ENCODE data around the gene CTNND2.
"Not testable (repeated sequence)": the region's sequence is repeated elsewhere in the genome, so short reads cannot be mapped to it uniquely, and the experiment has no call there.

Gene CTNND2

DNA sequence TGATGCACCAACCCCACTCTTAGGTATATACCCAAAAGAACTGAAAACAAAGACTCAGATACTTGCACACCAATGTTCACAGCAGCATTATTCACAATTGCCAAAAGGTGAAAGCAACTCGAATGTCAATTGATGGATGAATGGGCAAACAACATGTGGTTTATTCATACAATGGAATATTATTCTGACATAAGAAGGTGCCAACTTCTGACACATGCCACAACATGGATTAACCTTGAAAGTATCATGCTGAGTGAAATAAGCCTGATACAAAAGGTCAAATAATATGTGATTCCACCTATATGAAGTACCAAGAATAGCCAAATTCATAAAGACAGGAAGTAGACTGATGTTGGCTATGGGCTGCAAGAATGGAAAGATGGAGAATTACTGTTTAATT lies 35.0 kb downstream of the CTNND2 start:
- DNase-seq, result no peak

DNA sequence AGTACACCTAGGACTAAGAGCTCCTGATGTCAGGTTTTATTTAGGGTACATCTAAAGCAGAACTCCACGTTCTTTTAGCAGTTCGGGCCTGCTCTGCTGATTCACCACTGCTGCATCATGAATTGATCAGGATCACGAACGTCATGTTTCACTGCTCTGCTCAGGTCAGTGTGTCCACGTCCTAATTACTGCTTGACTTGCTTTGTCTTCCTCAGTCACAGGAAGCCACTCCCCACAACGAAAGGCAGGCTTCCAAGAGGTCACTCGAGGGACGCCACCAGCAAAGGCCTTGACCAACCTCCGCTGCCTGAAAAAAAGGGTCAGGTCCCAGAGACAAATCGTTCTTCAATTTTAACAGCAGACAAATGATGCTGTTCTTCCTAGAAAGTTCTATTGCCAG lies 40.3 kb downstream of the CTNND2 start:
- DNase-seq, result no peak

DNA sequence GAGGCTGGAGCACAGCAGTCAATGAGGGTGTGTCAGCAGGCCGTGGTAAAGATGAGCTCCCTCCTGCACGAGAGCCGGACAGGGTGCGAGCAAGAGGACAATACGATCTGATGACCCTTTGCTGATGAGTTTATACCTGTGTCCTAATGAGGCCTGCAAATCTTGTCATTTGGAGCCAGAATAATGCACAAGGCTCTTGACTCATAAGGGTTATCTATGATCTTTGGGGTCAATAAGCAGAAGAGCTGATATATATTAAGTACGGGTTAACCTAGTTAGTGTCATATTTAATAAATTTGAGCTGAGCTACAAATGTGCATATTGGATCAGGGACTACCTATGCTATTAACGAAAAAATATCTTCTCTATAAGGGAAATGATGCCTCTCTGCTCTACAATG lies 46.9 kb downstream of the CTNND2 start:
- DNase-seq, result no peak

DNA sequence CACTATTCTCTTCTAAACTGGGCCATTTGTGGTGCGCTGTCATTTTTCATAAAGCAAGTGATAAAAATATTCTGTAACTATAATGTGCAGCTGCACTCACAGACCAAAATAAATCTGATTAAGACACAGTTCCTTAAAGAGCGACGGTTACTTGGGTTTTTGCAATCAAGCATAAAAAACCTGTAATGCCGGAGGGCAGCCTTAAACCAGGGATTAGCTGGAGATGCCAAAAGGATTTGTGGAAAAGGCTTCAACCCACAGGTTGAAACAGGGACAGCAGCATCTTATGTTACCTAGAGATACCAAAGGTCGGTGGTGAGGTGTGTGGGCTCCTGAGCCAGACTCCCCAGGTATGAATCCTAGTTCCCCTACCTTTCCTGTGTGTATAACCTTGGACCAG lies 49.3 kb downstream of the CTNND2 start:
- no peak for DNase-seq

DNA sequence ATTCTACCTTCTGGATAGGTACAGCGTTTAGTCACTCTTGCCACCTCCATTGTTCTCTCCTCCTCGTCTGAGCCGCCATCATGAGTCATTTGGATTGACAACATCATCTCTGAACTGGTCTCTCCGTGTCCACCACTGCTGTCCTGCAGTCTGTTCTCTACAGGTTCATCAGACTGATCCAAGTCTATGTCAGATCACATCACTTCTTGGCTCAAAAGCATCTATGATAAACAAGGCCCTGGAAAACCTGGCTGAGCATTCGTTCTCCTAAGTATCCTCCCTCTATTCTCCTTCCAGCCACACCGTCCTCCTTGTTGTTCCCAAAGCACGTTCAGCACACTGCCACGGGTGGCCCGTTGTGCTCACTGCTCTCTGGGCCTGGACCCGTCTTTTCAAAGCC lies 50.5 kb downstream of the CTNND2 start:
- no peak for DNase-seq

DNA sequence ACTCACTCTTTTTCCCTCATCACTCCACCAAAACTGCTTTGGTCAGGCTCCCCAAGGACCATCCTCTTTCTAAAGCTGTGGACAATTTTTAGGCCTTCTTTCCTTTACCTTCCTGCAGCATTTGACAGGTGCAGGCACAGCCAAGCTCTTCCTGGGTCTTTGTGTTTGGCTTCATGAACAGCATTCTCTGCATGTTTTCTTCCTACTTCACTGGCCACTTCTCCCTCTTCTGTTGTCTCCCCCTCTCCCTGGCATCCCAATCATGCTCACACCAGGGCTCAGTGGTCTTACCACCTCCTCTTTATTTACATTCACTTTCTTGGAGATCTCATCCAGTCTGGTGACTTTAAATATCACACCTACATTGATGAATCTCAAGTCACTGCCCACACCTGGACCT lies 51.1 kb downstream of the CTNND2 start:
- no peak for DNase-seq

DNA sequence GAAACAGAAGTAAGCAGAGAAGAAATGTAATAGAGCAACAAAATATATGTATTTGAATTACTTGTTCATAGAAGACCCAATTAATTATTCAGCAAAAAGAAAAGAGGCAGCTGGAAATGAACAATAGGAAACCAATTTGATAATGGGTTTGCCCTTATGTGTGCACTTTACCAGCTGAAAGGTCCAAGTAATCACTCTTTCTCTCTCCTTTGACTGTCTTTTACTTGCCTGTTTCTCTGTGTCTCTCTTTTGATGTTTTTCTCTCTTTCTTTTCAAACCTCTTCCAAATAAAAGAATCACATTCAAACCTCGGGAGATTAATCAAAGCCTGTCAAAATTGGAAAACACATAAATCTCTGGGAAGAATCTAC lies 51.5 kb downstream of the CTNND2 start:
- no peak for DNase-seq

DNA sequence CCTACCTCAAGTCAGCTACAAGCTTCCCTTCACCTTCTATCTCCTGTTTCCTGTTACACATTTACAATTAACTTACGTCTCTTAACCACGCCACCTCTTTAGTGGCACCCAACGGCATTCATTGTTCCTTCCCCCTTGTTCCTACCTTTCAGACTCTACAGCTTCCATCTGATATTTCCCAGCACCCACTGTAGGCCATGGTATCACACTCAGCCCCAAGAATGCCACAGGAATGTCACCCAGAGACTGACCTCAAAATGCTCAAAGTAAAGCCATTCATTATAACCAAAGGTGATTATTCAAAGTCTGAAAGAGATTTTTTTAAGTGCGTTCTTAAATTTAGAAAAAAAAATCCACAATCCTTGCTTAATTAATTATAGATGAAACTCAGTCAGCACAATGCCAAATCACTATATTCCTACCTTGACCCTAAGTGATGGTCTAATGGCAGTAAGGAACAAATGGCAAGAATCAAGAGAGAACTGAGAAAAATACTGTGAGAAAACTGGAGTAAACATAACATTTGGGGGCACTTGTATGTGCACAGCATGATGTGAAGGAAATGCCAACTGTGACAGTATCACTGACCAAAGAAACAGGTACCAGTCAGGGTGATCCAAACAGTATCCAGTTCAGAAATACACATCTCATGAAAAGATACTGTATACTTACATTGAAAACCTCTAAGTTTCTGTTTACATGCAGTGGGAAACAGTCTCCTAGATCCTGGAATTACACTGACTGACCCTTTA lies 52.1 kb downstream of the CTNND2 start:
- DNase-seq, result no peak

DNA sequence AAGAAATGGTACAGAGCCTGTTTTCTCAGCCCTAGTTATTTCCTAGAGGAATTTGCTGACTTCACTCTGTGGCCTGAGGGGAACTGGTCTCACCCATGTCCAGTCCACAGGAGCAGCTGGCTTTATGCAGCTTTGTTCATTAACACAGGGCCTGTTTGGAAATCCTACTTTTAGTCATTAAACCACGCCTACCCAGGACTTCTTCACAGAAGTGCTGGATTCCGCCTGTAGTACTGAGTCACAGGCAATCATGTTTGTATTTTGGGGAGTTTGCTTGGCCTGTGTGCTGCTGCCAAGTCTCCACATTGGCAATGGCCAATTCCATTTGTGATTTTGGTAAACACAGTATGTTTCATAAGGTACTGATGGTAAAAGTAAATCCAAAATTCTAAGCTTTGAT lies 52.8 kb downstream of the CTNND2 start:
- DNase-seq, result no peak

DNA sequence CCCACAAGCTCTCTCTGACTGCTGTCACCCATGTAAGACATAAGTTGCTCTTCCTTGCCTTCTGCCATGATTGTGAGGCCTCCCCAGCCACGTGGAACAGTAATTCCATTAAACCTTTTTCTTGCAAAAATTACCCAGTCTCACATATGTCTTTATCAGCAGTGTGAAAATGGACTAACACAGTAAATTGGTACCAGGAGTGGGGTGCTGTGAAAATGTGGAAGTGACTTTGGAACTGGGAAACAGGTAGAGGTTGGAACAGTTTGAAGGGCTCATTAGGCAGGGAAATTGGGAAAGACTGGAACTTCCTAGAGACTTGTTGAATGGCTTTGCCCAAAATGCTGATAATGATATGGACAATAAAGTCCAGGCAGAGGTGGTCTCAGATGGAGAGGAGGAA lies 75.7 kb downstream of the CTNND2 start:
- not testable (repeated sequence) for DNase-seq

DNA sequence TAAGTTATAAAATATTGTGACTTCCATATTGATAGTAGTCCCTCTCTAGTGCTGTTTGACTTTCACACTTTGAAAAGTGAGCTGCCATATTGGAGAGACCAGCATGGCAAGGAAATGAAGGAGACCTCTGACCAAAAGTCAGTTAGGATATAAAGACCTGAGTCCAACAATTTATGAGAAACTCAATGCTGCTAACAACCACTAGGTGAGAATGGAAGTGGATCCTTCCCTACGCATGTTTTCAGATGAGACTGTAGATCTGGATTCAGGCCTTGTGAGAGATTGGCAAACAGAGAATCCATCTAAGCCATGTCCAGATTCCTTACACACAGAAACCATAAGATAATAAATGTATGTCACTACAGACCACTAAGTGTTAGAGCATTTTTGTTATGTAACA lies 81.6 kb downstream of the CTNND2 start:
- DNase-seq, result no peak

DNA sequence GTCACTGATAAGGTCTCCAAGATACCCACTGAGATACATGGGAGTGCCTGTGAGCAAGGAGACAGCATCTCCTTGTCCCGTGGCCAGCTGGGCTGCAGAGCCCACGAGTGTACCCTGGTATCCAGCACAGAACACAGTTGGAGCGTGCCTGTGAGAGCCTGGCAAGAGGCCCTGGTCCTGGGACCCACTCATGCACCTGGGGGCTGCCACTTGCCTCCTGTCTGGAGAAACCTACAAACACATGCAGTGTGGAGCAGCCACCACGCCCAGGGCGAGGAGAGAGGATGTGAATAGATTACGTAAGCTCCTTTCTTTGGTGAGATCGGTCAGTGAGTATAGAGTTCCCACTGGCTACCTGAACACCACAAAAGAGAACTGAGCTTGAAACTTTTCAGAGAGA lies 88.3 kb downstream of the CTNND2 start:
- no peak for DNase-seq

DNA sequence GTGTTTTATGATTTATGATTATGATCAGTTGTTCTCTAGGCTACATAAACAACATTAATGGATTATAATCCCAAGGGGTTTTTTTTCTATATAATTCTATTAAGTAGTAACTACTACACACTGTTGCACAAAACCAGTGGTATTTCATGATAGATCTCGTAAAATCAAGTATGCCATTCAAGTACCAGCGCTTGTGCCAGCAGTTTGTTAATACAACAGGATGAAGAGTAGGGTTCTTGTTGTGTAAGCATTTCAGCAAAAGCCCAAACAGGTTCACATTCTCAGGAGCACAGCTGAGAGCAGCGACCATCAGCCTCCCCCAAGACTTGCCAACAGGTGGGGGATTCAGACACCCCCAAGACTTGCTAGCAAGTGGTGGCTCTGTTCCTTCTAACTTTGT lies 88.8 kb downstream of the CTNND2 start:
- no peak for DNase-seq

DNA sequence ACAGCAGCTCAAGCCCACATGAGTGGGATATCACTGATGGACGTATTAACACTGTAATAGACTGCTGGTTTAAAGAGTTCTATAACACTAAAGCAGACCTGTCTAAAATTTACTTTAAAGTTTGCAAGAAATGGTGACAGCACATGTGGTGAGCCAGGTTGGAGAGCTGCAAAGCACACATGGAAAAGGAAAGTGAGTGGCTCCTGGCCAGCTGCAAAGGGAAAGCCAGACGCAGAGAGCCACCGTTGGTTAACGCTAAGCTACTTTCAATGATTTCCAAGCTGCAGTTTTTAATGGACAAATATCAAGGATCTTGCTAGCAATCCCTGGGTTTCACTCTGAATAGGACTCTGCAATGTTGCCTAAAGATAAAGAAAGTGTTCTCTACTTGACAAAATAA lies 89.9 kb downstream of the CTNND2 start:
- DNase-seq, result no peak

DNA sequence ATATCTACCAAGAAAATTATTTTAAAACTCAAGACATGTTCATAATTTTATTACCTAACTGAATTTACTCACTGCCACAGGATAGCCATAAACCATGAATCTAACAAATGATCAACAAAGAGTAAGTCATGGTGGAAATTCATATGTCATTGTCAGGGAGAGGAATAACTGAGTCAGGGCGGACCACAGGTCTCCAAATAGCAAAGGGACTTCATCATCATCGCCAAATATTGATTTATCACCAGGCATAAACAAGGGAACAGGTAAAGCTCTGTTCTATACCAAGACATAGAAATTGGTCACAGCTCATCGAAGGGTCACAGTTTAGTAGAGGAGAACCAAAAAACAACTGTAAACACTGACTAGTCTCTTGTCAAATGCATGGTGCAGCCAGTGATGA lies 94.8 kb downstream of the CTNND2 start:
- DNase-seq, result no peak

DNA sequence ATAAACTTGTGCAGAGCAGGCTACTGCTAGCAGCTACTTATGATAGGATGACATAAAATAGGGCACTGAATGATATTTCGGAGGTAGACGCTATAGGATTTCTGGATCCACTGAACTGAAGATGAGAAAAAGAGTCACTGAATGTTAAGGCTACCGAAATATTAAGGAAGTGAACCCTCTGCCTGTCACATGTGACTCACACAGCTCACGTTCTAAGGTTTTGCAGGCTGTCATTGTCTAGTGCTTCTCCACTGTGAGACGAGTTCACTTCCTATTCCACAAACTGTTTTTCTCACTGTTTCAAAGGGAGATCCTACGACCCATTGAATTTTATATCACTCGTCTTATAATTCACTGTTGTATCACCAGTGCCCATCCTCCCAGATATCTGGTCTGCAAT lies 100.8 kb downstream of the CTNND2 start:
- no peak for DNase-seq

DNA sequence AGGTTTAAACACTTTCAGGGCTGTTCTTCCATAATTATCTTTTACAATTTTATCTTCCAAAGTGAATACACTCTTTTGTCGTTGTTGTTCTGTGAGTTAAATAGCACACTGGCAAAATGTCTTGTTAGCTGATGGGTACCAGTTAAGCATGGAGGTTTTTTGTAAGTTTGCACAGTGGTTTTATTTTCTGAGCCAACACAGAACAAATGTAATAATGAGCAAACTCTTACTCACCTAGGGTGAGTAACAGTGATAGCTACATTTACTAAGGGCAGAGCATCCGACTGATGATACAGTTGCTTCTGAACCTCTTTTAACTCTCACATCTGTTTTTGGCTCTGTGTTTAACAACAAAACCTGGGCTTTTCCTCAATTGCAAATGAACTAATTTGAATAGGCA lies 103.2 kb downstream of the CTNND2 start:
- DNase-seq, result no peak

DNA sequence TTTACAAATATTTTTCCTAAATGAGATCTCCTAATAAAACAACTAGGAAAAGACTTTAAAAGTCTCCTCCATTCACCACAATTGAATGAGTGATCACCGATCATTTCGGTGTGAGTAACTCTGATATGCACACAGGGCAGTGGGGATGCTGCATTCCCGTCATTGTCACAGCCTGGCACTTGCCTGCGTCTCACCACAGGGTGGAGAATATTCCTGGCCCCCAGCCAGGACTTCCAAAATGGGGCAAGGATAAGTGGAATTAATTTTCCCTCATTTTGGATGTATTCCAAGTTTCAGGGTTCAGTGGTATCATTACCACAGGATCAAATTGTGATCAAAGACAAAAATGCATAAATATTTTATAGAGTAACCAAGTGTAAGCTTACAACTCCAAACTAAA lies 107.1 kb downstream of the CTNND2 start:
- no peak for DNase-seq

DNA sequence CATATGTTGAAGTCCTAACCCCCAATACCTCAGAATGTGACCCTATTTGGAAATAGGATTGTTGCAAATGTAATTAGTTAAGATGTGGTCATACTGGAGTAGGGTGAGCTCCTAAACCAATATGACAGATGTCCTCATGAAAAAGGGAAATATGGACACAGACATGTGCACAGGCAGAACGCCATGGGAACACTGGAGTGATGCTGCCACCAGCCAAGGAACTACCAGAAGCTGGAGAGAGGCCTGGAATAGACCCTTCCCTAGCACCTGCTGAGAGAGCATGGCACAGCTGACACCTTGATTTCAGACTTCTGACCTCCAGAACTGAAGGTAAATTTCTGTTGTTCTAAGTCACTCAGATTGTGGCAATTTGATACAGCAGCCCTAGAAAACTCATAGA lies 110.8 kb downstream of the CTNND2 start:
- no peak for DNase-seq

DNA sequence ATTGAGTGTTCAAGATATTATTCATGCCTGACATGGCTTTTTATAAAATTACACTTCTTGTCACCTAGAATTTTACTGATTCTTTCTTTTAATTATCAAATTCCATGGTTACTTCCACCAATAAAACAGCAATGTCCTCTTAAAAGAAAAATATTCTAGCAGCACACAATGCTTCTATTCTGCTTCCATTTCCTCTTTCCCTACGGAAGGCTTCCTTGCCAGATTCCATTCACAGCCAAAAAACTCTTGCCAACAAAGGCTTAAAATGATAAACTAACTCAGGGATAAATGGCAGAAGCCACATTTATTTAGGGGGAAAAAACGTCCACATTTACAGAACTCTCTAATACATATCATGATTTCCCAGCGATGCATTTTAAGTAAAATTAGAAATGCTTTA lies 111.6 kb downstream of the CTNND2 start:
- no peak for DNase-seq

DNA sequence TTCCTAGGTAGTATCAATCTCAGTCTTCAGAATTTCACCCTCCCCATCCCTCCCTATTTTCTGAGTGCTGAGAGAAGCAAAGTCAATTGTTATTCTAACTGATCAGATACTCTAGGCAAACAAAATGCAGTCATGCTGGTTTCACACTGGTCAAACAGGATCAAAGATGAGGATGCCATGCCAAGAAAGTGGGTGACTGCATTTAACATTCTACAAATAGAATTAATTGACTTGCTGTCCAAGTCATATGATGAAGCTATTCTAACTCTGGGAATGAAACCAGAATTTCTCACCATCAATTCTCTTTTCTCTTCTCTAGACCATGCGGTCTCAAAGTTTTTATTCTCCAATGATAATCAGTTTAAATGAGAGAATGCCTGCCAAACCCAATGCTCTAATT lies 112.5 kb downstream of the CTNND2 start:
- DNase-seq, result no peak

DNA sequence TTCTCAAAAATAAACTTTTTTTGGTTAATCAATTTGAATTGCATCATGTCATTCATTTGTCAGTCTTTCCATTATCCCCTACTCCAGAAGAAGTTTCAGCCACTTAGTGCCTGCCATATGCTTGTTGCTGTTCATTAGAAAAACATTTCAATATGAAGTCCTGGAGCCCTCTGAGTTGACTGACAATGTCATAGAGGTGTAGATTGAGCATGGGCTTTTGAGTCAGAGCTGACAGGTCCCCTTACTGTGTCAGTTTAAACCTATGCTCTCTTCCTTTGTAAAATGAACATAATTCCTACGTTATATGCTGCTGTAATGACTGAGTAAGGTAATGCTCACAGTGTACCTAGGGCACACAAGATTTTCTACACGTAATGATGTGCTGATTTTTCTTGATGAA lies 114.0 kb downstream of the CTNND2 start:
- no peak for DNase-seq

DNA sequence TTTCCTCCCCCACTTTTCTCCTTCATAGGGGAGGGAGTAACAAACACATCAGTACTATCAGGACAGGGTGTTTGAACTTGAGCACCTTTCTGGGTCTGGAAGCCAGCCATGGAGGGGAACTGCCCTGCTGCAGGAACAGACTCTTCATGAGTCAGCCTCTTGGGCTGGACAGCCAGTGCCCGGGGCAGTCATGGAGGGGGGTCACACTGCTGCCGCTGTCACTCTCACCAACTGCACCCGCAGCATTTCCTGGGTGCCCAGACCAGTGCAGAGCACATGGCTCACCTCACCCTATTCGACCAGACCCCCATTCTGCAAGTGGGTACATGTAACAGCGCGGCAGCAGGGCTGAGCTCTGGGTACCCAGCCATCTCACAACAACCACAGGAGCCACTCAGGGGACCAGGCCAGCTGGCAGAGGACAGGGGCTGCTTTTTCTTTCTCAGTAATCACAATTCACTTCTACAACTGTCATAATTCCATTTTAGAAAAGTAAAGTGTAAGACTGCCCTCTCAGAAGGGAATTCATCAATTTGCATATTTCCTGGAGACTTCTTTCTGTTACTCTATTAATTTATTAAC lies 118.4 kb downstream of the CTNND2 start:
- no peak for DNase-seq

DNA sequence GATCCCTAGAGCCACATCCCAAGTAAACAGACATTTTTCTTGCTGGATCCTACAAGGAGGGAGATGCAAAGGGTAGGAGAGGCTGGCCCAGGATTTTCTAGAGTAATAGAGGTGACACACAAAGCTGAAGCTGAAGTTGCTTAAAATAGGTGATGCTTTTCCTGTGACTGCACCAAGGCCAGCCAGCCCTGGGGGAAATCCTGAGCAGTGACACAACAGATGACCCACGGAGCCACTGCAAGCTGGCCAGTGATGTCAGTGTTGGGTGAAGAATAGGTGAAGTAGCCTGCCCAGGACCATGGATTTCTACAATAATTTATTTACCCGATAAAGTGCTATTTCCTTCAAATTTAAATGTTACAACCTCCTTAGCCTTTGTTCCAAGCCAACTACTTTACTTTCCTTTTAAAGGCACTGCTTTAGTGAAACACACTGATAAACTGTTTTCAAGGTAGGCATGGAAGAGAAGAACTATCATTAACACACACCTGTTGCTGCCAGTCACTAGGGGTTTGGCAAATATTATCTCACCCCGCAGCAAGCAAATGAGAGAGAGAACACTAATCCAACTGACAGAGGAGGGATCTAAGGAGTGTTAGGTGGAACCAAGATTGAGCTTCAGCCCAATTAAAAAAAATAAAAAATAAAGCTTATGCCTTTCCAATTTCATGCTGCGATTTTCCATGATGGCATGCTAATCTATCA lies 123.5 kb downstream of the CTNND2 start:
- DNase-seq, result no peak

DNA sequence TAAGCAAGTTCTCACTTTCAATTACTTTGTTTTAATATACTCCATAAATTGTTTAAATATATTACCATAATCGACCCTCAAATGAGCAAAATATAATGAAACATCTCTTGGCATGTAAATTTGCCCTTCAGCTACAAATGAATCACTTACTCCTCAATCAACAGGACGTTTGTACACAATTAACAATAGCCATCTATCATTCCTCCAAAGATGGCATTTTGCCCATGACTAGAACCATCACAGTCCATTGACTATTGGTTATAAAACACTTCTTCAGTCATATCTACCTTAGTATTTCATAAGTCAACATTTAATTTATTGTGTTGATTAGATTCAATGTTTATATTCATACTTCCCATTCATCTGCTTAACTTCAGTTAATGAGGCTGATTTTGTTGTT lies 127.2 kb downstream of the CTNND2 start:
- DNase-seq, result no peak

Measured in activated CD4-positive, alpha-beta T cell treated with anti-CD3 and anti-CD28 coated beads for 1 hour (primary cell).